Fibroblast of lung (primary cell): ENCODE results near the gene MRPS12. TPM values are rescaled to one million over a fixed set of nuclear protein-coding genes. Genes with fewer than 3 reads are reported as not detected.

Source experiments
- DNase-seq, 2 donors: peaks; one replicate each; pipeline versions ENCODE4 v3.0.0 to v3.0.0-alpha.2; 2010; ENCODE audit warnings: low read depth in 2 of 2
- H2AFZ ChIP-seq: 2 replicates; pipeline ENCODE4 v1.5.1; 2012; ENCODE audit warnings: low read length, control low read depth, inconsistent platforms
- H3K27ac ChIP-seq: 2 replicates; pipeline ENCODE4 v1.5.1; 2011; ENCODE audit warnings: low read length, control low read depth; ENCODE audit not compliant: insufficient read depth
- H3K27me3 ChIP-seq: 2 replicates; pipeline ENCODE4 v1.5.1; 2011; ENCODE audit warnings: mild to moderate bottlenecking, low read length; ENCODE audit not compliant: control insufficient read depth, insufficient read depth
- H3K36me3 ChIP-seq: 2 replicates; pipeline ENCODE4 v1.5.1; 2011; ENCODE audit warnings: low read length; ENCODE audit not compliant: control insufficient read depth, insufficient read depth
- H3K4me1 ChIP-seq: 2 replicates; pipeline ENCODE4 v1.5.1; 2011; ENCODE audit warnings: low read length; ENCODE audit not compliant: control insufficient read depth, insufficient read depth; ENCODE audit errors: extremely low read depth
- H3K4me2 ChIP-seq: 2 replicates; pipeline ENCODE4 v1.5.1; 2011; ENCODE audit warnings: low read length, control low read depth; ENCODE audit not compliant: insufficient read depth; ENCODE audit errors: extremely low read depth
- H3K4me3 ChIP-seq, 4 experiments: fragments of 200-600 bp in 1 of 4; sonication (generic) in 1 of 4; replicated peaks in 1 of 4; 2 replicates each; pipeline ENCODE4 v1.5.1; 2011 to 2016; ENCODE audit warnings: low read length in 4 of 4, low read depth in 3 of 4, mild to moderate bottlenecking in 3 of 4, control low read depth in 2 of 4, inconsistent platforms in 1 of 4, mixed read lengths in 1 of 4; ENCODE audit not compliant: insufficient read depth in 1 of 4; ENCODE audit errors: control extremely low read depth in 1 of 4
- H3K79me2 ChIP-seq: 2 replicates; pipeline ENCODE4 v1.5.1; 2012; ENCODE audit warnings: mild to moderate bottlenecking, low read length, inconsistent platforms; ENCODE audit not compliant: control insufficient read depth, insufficient read depth
- H3K9ac ChIP-seq: 2 replicates; pipeline ENCODE4 v1.5.1; 2011; ENCODE audit warnings: mild to moderate bottlenecking, low read length, control low read depth; ENCODE audit not compliant: insufficient read depth
- H3K9me3 ChIP-seq: 2 replicates; pipeline ENCODE4 v1.5.1; 2012; ENCODE audit warnings: low read depth, low read length; ENCODE audit not compliant: control insufficient read depth, insufficient read depth
- H4K20me1 ChIP-seq: 2 replicates; pipeline ENCODE4 v1.5.1; 2011; ENCODE audit warnings: low read length; ENCODE audit not compliant: control insufficient read depth, insufficient read depth; ENCODE audit errors: extremely low read depth
- EZH2 ChIP-seq: IDR thresholded peaks from 2 replicates; pipeline ENCODE4 v1.5.1; 2012; ENCODE audit warnings: low read length, control low read depth, mild to moderate bottlenecking; ENCODE audit errors: missing control alignments
- polyA plus RNA-seq, 2 donors: library from polyadenylated mRNA; depleted of rRNA in 1 of 2; stranded (reverse) in 1 of 2; unstranded in 1 of 2; fragments of >200 nt; gene quantifications; 2 replicates each; pipeline ENCODE4 v1.2.1, GENCODE V29; 2011 to 2012; ENCODE audit warnings: missing spikeins in 1 of 2
- total RNA-seq: library from RNA; depleted of rRNA; stranded (reverse); fragments of >200 nt; gene quantifications from 2 replicates; pipeline ENCODE4 v1.2.1, GENCODE V29; 2014
- TF ChIP-seq, protein P1 (sequence below), 2 donors: IDR thresholded peaks in 1 of 2; conservative IDR thresholded peaks in 1 of 2; 1 replicate in 1 of 2; 2 replicates in 1 of 2; pipeline ENCODE4 v1.5.1; 2011 to 2012; ENCODE audit warnings: low read length in 2 of 2, control low read depth in 1 of 2, inconsistent platforms in 1 of 2, low read depth in 1 of 2, mild to moderate bottlenecking in 1 of 2

The MRPS12 gene
- total and polyA plus RNA-seq, 2 donors (not counting 1 experiment from before 2014, with no cell fraction given), result 14.7 to 21.8 TPM

DNA sequence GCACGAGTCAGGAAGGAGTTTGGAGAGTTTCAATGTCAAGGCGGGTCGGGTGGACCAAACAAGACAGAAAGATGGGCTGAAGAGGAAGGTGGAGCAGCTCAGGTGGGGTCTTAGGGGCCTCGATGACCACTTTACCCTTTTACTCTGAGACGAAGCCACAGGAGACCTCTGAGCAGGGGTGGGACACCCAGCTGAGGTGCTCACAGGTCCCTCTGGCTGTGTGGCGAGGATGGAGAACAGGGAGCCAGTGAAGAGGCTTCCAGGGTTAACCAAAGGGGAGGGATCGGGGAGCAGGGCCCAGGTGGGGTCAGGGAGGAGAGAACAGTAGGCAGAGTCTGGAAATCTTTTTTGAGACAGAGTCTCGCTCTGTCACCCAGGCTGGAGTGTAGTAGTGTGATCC is 16.8 kb upstream of the MRPS12 start:
- Histone ChIP-seq H3K27me3 (peaks cover 3% of the 10 kb centered on the region), H3K9ac (no peak overlapping the region), H3K27ac (no peak overlapping the region), H3K36me3 (no peaks in the 10 kb centered on the region), H2AFZ (no peak overlapping the region), H3K9me3 (no peaks in the 10 kb centered on the region), H3K79me2 (no peaks in the 10 kb centered on the region), H3K4me3 (no peak overlapping the region), H3K4me2 (no peak overlapping the region), H3K4me1 (no peaks in the 10 kb centered on the region), H4K20me1 (no peaks in the 10 kb centered on the region)
- no peak for DNase-seq
- TF ChIP-seq, protein P1, sequence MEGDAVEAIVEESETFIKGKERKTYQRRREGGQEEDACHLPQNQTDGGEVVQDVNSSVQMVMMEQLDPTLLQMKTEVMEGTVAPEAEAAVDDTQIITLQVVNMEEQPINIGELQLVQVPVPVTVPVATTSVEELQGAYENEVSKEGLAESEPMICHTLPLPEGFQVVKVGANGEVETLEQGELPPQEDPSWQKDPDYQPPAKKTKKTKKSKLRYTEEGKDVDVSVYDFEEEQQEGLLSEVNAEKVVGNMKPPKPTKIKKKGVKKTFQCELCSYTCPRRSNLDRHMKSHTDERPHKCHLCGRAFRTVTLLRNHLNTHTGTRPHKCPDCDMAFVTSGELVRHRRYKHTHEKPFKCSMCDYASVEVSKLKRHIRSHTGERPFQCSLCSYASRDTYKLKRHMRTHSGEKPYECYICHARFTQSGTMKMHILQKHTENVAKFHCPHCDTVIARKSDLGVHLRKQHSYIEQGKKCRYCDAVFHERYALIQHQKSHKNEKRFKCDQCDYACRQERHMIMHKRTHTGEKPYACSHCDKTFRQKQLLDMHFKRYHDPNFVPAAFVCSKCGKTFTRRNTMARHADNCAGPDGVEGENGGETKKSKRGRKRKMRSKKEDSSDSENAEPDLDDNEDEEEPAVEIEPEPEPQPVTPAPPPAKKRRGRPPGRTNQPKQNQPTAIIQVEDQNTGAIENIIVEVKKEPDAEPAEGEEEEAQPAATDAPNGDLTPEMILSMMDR (conservative IDR thresholded peaks at IDR 0.05 in 1 of 2, IDR thresholded peaks at IDR 0.05 in 1 of 2; ENCODE audit: low read depth in 1 of 2, low read length in 2 of 2), result no peak
- TF ChIP-seq EZH2, result no peak

GRCh38 chr19:38915329-38916321 is 15.1 kb upstream of the MRPS12 start:
- no peak overlapping the region for H2AFZ ChIP-seq
- no peak overlapping the region for H3K4me2 ChIP-seq
- TF ChIP-seq, protein P1 (conservative IDR thresholded peaks at IDR 0.05 in 1 of 2, IDR thresholded peaks at IDR 0.05 in 1 of 2; ENCODE audit: low read depth in 1 of 2, low read length in 2 of 2), result no peak
- no peak for TF ChIP-seq EZH2
- H3K9me3 ChIP-seq, result no peaks in the 10 kb centered on the region
- H3K4me3 ChIP-seq, result no peak overlapping the region
- H3K4me1 ChIP-seq, result no peaks in the 10 kb centered on the region
- no peaks in the 10 kb centered on the region for H3K79me2 ChIP-seq
- H4K20me1 ChIP-seq, result no peaks in the 10 kb centered on the region
- H3K27ac ChIP-seq, result no peak overlapping the region
- H3K9ac ChIP-seq, result no peak overlapping the region
- no peaks in the 10 kb centered on the region for H3K36me3 ChIP-seq
- DNase-seq, result no peak
- H3K27me3 ChIP-seq, result peaks cover 3% of the 10 kb centered on the region

DNA sequence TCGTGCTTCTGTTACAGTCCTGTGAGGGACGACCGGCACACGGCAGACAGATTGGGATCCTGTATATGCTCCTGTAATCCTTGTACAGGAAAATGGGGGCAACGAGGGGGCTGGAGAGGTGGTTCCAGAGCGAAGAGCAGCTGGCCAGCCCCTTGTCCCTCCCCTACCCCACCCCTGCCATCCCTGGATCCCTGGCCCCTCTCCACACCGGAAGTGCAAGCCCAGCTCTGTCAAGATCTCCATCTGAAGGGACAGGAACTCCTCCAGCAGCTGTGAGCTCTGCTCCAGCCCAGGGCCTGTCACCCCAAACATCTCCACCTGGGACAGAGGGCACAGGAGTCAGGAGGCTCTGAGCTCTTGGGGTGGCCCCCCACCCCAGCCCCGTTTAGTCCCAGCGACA is 13.2 kb upstream of the MRPS12 start:
- Histone ChIP-seq H2AFZ (no peak overlapping the region), H3K27me3 (no peaks in the 10 kb centered on the region), H3K9ac (no peak overlapping the region), H3K79me2 (no peaks in the 10 kb centered on the region), H3K4me3 (no peak overlapping the region), H3K27ac (no peak overlapping the region), H3K9me3 (no peaks in the 10 kb centered on the region), H3K36me3 (peaks cover 2% of the 10 kb centered on the region), H3K4me1 (no peaks in the 10 kb centered on the region), H3K4me2 (no peak overlapping the region), H4K20me1 (no peaks in the 10 kb centered on the region)
- no peak for TF ChIP-seq EZH2
- TF ChIP-seq, protein P1 (conservative IDR thresholded peaks at IDR 0.05 in 1 of 2, IDR thresholded peaks at IDR 0.05 in 1 of 2; ENCODE audit: low read depth in 1 of 2, low read length in 2 of 2), result no peak
- DNase-seq, result no peak
